Hepatic stellate cell (primary cell): ENCODE measurements around the gene UGT1A5.

Experiments
- DNase-seq: peaks from one replicate; pipeline ENCODE4 v3.0.0; 2011; ENCODE audit warnings: low spot score

Gene UGT1A5

DNA sequence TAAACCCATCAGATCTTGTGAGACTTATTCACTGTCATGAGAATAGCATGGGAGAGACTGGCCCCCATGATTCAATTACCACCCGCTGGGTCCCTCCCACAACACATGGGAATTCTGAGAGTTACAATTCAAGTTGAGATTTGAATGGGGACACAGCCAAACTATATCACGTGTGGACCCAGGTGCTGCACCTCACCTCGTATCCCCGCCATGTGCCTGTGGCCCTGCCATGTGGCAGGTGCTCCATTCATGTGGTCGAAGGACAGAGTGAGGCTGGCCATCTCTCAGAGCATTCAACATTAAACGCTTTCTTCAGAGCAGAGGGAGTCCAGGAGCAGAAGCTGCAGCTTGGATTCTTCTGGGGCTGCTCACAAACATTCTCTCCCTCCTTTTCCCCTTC lies 97.7 kb downstream of the UGT1A5 start:
- no peak for DNase-seq

DNA sequence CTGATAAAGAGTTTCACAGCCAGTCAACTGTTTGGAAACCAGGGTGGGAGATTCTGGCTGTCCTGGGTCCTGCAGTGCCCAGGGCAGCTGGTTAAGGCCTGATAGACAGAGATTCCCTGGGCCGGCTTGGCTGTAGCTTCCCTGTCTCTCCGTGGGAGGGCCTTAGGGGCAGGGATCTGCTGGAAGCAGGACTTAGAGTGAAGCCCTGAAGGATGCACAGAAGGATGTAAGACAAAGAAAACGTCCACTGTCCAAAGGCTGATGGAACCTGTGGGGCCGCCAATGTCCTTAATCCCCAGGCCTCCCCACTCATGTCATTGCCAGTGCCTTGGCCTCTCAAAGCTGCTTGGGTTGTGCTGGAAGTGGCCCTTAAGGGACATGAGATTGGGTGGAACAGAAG lies 98.4 kb downstream of the UGT1A5 start:
- DNase-seq, result no peak

DNA sequence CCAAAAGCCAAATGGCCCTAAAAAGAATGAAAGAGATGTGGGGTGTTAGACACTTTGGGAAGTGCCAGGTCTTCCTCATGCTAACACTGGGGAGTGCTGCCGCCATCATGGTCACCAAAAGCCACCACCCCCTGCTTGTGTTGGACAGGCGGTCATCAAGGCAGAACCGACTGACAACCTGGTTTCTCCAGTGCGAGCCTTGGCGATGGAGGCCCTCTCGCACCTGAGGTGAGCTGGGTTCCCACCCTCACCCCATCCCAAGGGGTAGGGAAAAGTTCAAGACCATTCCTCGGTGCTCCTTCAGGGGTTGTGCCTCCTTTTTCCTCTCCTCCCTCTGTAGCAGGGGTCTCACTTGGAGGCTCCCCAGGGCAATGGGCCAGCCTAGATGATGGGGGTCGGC lies 99.0 kb downstream of the UGT1A5 start:
- DNase-seq, result no peak

DNA sequence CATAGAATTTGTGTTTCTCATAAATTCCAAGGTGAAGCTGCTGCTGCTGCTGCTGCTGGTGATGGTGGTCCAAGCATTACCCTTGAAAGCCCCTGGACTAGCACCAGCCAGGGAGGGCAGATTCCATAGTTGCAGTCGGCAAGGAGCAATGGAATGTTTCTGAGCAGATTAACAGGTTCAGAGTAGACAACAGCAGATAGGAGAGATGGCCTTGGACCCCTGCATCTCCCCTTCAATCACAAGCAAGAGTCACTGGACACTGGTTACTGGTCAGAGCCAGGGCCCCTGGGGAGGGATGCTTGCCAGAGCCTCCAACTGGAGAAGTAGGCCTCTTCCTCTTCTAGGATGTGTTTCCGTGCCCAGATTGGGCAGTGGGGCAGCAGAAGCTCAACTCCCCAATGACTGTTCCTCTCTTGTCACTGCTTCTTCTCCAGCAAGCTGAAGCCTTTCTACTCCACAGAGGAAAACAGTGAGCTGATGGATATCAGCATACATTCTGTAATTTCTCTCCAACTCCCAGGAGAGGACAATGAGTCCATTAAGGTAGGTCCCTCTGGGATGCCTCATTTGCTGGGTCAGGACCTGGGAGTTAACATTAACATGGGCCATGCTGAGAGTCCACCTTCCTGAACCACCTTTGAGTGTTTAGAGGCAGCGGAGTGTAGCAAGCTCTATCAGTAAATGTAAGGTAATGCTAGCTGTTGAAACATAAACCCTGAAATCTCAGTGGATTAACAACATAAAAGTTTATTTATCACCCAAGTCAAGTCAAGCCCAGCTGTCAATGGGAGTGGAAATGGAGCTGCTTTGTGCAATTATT lies 100.7 kb downstream of the UGT1A5 start:
- no peak for DNase-seq

DNA sequence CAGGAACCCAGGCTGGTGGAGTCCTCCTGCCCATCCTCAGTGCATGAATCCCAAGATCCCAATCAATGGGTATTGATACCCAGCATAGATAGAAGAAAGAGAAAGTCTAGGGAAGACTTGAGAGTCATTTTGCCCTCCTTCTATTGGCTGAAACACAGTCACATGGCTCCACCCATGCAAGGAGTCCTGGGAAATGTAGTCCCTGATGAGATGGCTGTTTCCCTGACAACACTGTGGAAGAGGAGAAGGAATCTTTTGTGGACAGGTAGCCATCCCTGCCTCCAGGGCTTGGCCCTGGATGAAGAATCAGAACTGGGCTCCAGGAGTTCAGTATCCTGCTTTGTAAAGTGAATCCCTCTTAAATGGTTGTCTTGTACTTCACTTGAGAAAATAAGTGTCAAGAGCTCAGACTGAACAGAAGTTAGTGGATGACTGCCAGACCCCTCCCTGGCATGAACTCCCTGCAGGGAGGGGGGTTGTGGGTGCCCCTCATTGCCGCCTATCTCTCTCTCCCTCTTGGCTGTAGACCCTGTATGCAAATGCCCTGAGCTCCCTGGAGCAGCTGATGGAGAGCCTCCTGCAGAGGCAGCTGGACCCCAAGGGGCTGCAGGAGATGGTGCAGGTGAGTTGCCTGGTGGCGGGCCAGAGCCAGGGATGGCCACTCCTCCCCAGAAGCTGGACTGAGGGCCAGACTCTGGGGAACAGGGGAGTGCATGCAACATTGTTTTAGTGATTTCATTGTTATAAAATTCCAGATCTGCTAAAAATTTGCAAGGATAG lies 101.5 kb downstream of the UGT1A5 start:
- DNase-seq, result no peak

DNA sequence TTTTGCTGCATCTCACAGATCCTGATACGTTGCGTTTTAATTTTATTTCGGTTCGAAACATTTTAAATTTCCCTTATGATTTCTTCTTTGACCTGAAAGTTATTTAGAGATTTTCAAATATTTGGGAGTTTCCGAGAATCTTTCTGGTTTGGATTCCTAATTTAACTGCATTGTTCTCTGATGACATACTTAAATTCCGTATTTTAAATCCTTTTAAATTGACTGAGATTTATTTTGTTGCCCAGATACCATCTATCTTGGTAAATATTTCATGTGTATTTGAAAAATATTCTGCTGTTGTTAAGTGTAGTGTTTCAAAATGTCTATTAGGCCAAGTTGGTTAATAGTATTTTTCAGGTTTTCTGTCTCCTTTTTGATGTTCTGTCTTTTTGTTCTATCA lies 103.2 kb downstream of the UGT1A5 start:
- DNase-seq, result no peak

DNA sequence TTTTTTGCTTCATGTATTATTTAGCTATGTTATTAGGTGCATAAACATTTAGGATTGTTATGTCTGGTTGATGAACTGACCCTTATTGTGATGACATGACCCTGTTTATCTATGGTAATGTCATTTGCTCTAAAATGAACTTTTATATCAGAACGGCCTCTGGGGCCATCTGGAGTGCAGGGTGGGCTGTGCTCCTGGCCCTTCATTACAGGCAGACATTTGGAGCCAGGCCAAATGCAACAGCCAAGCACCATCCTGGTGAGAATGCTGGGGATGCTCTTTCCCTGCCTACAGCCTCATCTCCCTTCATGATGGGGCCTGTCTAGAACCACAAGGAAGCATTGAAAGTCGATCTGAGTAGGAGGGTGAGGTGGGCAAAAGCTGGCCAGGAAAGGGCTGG lies 103.6 kb downstream of the UGT1A5 start:
- no peak for DNase-seq

DNA sequence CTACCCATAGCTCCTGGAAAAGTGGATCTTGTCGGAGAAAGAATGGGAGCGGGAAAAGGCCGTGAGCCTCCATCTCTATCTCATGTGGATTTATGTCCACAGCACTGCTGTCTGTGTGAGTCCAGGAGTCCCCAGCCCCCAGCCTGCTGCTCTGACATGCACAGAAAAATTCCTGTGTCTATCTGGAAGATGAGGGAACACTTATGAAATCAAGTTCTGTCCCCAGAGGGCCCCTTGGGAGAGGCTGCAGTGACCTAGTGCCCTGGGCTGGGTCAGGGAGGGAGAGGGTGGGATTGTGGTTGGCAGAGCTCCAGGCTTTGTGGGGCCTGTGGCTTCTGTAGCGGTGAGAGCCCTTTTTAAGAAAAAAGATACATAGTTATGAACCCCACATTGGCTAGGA lies 104.1 kb downstream of the UGT1A5 start:
- no peak for DNase-seq

DNA sequence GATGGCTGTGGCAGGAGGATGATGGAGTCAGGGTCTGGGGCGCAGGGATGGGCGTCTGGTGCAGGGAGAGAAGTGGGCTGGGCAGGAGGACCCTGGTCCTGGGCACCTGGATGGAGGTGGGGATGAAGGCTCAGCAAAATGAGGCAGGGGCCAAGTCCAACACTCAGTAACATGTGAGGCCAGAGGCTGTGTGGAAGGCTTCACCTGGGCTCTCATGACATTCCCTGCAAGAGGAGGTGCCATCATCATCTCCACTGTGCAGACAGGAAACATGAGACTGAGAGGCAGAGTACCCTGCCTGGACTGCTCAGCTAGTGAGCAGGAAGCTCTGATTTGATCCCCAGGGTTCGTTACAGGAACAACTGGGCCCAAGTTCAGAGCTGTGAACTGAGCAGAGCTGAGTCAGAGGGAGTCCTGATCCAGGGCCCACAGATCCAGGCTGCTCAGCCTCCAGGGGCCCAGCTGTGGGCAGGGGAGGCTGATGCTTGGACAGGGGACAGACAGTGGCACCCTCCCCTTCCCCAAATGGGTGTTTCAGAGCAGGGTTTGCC lies 104.7 kb downstream of the UGT1A5 start:
- DNase-seq, result no peak

DNA sequence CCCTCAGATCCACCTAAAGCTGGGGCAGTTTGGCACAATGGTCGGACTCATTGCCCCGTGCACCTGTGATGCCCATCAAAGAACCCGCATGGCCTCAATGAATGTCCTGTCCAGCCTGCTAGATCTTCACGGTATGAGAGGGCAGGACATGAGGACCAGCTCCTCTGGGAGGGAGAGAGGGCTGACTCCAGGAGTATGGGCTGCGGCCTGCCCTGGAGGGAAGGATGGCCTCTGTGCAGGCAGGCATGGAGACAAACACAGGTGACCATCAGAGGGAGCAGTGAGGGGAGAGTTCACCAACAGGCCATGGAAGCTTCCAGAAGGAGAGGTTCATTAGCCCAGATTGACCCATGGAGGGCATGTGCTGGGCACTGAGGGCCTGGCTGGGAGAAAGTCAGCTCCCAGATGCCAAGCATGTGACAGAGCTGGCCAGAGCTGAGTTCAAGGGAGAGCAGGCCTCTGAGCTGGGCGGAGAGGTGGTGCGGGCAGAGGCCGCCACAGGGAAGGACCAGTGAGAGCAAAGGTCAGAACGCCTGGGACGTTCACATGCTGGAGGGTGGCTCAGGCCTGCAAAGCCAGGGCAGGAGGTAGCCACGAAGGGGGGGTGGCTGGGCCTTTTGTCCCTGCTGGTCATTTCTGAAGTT lies 105.4 kb downstream of the UGT1A5 start:
- no peak for DNase-seq

DNA sequence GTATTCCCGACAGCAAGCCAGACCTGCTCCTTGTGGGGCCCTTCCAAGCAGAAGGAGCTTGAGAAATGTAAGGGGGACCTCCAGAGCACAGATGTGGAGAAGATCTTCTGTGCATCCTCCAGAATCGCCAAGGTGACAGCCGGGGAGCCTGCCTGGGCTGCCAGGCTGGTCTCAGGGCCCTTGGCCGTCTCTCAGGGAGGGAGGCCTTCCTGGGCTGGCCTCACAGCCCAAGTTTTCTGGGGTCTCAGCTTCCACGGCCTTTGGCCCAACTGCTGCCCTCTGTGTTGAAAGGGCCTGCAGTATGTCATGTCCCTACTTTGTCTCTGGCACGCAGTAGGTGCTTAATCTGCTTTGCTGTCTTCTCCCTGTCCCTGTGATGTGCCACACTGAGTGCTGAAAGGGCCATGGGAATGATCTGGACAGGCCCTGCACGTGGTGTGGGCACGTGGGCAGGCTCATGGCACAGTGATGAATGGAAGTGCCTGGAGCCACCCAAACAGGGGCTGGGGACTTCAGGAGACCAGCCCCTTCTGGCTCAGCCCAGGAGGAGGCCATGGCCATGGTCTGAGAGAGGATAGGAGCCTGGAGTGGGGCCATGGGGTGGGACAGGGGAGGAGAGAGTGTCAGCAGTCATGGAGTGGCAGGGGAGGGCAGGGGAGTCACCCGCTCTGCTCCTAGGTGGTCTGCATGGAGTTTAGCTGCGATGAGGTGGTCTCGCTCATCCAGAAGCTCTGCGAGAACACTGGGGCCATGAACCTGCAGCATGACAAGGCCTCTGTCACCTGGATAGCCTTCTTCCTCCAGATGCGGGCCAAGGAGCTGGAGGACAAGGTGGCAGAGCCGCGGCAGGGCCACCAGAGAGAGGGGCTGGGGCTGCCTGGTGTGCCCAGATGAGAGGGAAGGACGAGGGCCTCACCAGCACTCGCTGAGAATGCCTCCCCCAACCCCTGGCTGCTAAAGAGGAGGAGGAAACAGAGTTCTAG lies 106.2 kb downstream of the UGT1A5 start:
- no peak for DNase-seq

DNA sequence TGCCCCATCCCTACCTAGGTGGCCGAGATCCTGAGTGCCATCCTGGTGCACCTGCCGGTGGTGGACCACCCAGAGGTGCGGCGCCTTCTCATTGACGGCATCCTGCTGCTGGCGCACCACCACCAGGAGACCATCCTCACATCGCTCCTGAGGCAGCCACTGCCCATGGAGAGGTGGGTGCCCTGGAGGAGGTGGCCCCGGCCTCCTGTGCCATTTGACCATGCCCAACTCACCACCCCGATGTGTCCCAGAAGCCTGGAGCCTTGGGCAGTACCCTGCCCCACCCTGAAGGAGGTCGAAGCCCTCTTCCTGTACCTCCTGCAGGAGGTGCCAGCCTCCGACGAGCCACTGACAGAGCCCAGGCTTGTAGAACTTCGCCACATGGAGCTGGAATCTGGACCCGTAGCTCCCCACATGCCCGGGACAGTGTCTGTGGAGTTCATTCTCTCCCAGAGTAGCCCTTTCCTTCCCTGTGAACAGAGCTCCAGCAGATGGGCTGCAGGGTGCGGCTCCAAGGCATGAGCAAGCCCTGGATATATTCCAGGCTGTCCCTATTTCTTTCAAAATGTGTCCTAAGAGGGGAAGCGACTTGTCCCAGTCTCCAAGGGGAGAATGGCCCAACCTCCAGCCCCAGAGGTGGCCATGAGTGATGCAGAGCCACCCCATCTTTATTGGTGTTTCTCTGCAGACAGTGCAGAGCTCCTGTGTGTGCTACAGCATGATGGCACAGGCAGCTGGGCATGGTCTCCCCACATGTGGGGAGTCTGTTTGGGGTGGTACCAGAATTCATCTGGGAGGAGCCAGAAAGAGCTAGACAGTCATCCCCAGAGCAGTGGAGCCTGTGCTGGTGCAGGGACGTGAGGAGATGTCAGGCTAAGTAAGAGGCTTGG lies 107.4 kb downstream of the UGT1A5 start:
- no peak for DNase-seq

DNA sequence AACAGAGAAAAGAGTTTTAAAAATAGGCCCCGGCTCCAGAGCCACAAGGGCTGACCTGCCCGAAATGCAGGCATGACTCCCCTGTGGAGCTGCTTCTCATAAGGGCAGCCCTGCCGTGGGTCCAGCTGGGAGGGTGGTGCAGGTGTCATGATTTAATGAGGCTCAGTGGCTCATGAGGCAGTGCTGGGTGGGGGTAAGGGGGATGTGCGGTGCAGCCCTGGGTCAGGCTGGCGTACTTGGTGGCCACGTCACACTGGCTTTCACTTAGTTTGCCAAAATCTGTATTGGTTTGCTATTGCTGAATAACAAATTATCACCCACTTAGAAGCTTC lies 108.0 kb downstream of the UGT1A5 start:
- no peak for DNase-seq

DNA sequence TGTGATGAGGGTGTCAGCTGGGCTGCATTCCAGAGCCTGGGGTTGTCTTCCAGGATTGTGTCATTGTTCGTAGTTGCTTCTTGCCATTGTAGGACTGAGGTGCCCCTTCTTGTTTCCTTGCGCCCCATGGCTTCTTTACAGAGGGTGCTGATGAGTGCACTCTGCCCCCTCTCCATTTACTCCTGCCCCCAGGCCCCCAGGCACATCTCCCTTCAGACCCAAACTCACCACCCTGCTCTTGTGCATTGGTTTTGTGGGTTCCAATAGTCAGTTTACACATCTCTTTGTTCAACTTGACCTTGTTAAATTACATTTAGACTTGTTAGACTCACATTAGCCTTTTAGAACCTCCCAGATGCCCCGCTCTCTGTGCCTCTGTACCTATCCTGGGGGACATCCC lies 108.5 kb downstream of the UGT1A5 start:
- no peak for DNase-seq

DNA sequence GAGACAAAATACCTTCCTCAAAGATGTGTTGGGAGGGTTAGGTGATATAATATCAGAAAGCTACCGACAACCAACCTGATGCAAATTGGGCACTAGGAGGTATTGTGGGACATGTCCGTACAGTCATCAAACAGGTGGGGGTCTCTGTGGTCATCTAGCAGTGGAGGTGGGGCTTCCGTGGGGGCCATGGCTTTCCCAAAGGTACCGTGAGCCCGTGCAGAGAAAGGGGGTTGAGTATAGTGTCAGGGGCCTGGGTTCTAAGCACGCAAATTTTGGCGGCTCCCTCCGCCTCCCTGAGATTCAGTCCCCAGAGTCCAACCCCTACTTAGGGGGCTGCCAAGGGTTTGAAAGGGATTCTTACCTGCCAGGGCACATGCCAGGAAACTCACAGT lies 109.0 kb downstream of the UGT1A5 start:
- DNase-seq, result no peak

DNA sequence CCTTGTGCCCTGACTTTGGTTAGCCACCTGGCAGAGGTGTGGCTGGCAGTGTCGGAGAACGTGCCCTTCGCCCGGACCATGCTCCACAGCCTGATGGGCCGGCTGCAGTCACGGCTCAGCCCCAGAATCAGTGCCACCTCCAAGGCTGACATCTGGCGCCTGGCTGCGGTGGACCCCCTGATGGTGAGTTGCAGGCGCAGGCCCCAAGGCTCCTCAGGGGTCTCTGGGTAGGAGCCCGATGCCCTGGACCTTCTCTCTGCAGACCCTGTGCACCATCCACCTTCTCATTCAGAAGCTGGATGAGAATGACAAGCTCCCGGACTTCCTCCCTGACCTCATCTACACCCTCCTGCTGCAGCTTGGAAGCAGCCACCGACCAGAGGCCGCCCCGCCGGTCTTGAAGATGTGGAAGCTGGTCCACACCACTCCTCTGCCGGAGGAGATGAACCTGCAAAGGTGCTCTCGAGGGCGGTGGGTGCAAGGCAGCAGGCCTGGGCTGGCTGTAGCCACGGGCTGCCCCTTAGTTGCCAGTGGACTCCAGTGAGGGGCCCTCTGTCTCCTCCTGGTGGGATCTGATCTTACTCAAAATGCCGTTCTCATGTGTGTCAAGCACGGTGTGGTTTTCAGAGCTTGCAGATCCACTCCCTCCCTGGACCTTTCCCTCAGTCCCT lies 109.5 kb downstream of the UGT1A5 start:
- no peak for DNase-seq
